ENCODE results near the gene STAP1. TPM values are rescaled to one million over a fixed set of nuclear protein-coding genes. Genes with fewer than 3 reads are reported as not detected.
"Not testable (repeated sequence)": the region's sequence is repeated elsewhere in the genome, so short reads cannot be mapped to it uniquely, and the experiment has no call there.

The STAP1 gene
- polyA plus RNA-seq, 3 donors = 0.23 TPM; not detected in 2

DNA sequence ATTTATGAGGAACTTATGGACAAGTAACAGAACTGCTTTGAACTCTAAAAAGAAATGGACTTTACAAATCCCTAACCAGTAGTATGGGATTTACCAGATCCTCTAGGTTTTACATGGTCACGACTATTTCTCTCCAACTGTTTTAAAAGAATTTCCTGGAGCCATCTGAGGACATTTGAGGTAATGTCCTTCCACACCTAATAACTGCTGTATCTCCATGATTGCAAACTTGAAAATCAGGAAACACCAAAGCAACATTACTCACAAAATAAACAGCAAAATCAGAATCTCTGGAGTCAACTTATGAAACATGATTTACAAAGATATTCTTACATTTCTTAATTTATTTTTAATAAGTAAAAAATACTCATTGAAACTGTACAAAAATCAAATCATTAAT, 58.0 kb downstream of the STAP1 start:
- no peak for DNase-seq

DNA sequence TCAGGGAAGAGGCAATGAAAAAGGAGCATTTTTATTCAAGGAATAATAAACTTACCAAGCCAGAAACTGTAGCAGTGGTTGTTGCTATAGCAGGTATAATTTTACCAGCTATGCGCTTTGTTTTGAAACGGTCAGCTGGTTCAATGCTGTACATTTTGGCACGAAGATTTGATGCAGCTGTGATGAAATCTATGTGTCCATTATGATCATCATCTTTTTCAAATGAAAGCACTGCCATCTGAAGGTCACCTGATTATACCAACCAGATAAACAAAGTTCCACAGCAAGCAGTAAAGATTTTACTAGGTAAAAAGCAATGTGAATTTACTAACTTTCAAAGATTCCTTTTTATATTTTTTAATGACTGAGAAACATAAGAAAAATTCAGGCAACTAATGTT, 66.4 kb downstream of the STAP1 start:
- no peak for DNase-seq

DNA sequence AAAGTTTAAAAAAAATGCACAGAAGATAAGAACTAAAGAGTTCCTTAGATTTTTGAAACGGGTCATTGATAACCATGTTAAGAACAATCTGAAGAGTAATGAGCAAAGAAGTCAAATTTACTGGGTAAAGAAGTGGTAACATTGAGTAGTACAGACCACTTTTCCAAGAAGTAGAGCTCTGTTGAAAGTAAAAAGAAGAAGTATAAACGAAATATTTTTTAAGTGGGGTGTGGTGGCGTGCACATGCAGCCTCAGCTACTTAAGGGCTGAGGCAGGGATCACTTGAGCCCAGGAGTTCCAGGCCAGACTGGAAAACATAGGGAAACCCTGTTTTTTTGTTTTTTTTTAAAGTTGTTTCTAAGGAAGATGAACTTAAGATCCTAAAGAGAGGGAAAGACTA, 74.0 kb downstream of the STAP1 start:
- DNase-seq = no peak

DNA sequence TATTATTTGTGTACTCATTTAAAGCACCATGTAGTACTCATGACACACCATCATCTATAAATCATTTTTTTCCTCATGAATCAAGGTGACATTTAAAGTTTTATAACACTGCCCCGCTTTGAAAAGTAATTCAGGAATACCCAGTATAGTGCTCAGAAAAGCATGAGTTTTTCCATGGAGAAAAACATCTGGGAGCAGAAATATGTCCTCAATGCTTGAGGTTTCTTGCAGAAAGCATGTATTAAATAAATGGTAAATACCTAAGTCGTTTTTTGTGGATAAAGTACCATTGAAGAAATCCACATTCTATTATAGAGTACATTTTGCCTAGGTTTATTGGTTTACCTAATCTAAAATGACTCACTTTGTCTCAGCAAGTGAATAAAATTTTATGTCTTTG, 76.2 kb downstream of the STAP1 start:
- DNase-seq = no peak

DNA sequence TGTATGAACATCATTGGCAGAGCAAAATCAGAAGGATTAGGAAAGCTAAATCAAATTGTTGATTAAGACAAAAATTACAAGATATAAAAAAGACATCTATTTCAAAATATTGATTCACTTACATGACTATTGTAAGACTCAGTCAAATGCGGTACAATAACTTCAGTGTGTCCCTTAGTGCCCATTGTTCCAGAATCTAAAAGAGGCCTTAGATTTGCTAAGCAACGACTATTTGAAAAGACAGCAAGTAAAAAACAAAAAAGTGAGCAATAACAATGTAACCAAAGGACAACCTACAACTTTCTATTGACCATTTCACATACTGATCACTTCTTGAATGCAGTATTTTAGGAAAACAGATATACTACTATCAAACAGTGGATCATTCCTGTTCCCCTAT, 76.8 kb downstream of the STAP1 start:
- no peak for DNase-seq

DNA sequence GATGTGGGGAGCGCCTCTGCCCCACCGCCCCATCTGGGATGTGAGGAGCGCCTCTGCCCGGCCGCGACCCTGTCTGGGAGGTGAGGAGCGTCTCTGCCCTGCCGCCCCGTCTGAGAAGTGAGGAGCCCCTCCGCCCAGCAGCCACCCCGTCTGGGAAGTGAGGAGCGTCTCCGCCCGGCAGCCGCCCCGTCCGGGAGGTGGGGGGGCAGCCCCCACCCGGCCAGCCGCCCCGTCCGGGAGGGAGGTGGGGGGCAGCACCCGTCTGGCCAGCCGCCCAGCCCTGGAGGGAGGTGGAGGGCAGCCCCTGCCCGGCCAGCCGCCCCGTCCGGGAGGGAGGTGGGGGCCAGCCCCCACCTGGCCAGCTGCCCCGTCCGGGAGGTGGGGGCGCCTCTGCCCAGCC, 78.5 kb downstream of the STAP1 start:
- DNase-seq = not testable (repeated sequence)

DNA sequence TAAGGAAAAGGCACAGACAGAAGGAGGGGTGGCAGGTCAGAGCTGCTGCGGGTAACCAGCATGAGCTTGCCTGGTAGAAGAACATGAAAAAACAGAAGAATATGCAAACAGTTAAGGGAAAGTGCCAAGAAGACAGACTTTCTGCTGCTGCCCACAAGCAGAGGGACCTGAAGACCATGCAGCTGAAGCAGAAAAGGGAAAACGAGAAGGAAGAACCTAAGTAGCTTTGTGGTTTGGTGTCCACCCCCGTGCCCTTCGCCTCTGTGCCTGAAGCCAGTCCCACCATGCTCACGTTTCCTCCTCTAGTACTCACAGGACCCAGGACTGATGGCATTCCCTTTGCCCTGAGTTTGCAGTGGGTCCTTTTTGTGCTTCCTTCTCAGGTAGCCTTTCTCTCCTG, 79.6 kb downstream of the STAP1 start:
- DNase-seq = no peak

DNA sequence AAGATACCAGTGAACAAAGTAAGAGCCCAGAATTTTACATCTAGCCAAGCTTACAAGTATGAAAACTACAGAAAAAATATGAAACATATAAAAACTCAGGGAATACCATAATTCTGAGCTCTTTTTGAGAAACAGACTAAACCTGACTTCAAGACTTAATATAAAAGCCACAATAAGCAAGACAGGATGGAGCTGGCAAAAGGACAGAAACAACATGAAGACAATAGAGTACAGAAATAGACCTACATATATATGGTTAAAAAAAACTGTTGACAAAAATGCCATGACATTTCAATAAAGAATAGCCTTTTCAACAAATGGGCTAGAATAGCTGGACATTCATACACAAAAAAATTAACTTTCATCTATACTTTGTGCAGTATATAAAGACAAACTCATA, 93.0 kb downstream of the STAP1 start:
- no peak for DNase-seq

Other genes starting within 250 kb of the STAP1 start
- gene CENPC, start 13.2 kb upstream of the STAP1 start, polyA plus RNA-seq (ENCODE audit: insufficient read length in 3 of 3) = 10 to 100 TPM; 22.7 to 27.9 (median 27.9) TPM
- 10 to 100 TPM; 51.9 to 67.9 (median 56.6) TPM for gene UBA6, start 142.4 kb downstream of the STAP1 start, polyA plus RNA-seq (ENCODE audit: insufficient read length in 3 of 3)
- under 1 TPM; 0.48 to 0.99 (median 0.81) TPM for gene GNRHR, start 195.7 kb downstream of the STAP1 start, polyA plus RNA-seq (ENCODE audit: insufficient read length in 3 of 3)